GM19467 (cell line): Measurements from ENCODE around the gene OBP2B.
"Not testable (repeated sequence)": the region's sequence is repeated elsewhere in the genome, so short reads cannot be mapped to it uniquely, and the experiment has no call there.

Experiments used
- ATAC-seq: cut with Tn5 transposase; IDR thresholded peaks from one replicate; pipeline ENCODE4 v1.9.1; 2021; ENCODE audit warnings: mild to moderate bottlenecking, moderate library complexity; ENCODE audit not compliant: unreplicated experiment

The OBP2B gene

GRCh38 chr9:133238851-133239532 lies 29.9 kb upstream of the OBP2B start:
- ATAC-seq: no peak

- no peak for ATAC-seq
These were observed 29.3 kb upstream of the OBP2B start for GRCh38 chr9:133238272-133238850.

GRCh38 chr9:133237035-133237731 lies 28.1 kb upstream of the OBP2B start:
- no peak for ATAC-seq

- not testable (repeated sequence) for ATAC-seq
These were observed 27.4 kb upstream of the OBP2B start for GRCh38 chr9:133236291-133237034.

- no peak for ATAC-seq
These were observed 26.6 kb upstream of the OBP2B start for GRCh38 chr9:133235549-133236222.

- no peak for ATAC-seq
These were observed 25.7 kb upstream of the OBP2B start for GRCh38 chr9:133234577-133235322.

GRCh38 chr9:133233681-133234432 lies 24.8 kb upstream of the OBP2B start:
- no peak for ATAC-seq

- ATAC-seq: not testable (repeated sequence)
These were observed 23.0 kb upstream of the OBP2B start for GRCh38 chr9:133231934-133232568.

GRCh38 chr9:133230514-133230913 lies 21.5 kb upstream of the OBP2B start:
- not testable (repeated sequence) for ATAC-seq

- no peak for ATAC-seq
These were observed 21.0 kb upstream of the OBP2B start for GRCh38 chr9:133230093-133230492.

- not testable (repeated sequence) for ATAC-seq
These were observed 19.6 kb upstream of the OBP2B start for GRCh38 chr9:133228474-133229193.

- ATAC-seq: not testable (repeated sequence)
These were observed 18.9 kb upstream of the OBP2B start for GRCh38 chr9:133227996-133228395.

GRCh38 chr9:133227242-133227860 lies 18.3 kb upstream of the OBP2B start:
- no peak for ATAC-seq

- ATAC-seq: no peak
These were observed 17.4 kb upstream of the OBP2B start for GRCh38 chr9:133226219-133227171.

- no peak for ATAC-seq
These were observed 16.3 kb upstream of the OBP2B start for GRCh38 chr9:133225171-133226011.

- no peak for ATAC-seq
These were observed 15.7 kb upstream of the OBP2B start for GRCh38 chr9:133224762-133225161.
